Memory B cell (primary cell): Measurements from ENCODE around the gene LIPE.
A peak's percentile ranks its signal among the peaks of the same experiment; 100 is the strongest.
"Not testable (repeated sequence)": the region's sequence is repeated elsewhere in the genome, so short reads cannot be mapped to it uniquely, and the experiment has no call there.

ENCODE experiments used
- ATAC-seq: fragments of 150-1000 bp; cut with Tn5 transposase; 2 replicates; pipeline ENCODE4 v1.10.0; 2021; ENCODE audit warnings: low read depth, mild to moderate bottlenecking, moderate library complexity
- DNase-seq, 2 donors: peaks; one replicate each; pipeline ENCODE4 v3.0.0; 2022; ENCODE audit warnings: low spot score in 2 of 2
- H3K27ac Mint-ChIP-seq: one replicate; pipeline ENCODE4 v1.8.0; 2022; ENCODE audit warnings: mild to moderate bottlenecking, moderate library complexity, mixed read lengths
- H3K27me3 Mint-ChIP-seq: one replicate; pipeline ENCODE4 v1.8.0; 2022; ENCODE audit warnings: mixed read lengths
- H3K36me3 Mint-ChIP-seq: one replicate; pipeline ENCODE4 v1.8.0; 2022; ENCODE audit warnings: mild to moderate bottlenecking, mixed read lengths
- H3K4me1 Mint-ChIP-seq: one replicate; pipeline ENCODE4 v1.8.0; 2022; ENCODE audit warnings: mixed read lengths
- H3K4me3 Mint-ChIP-seq: one replicate; pipeline ENCODE4 v1.8.0; 2022; ENCODE audit warnings: mild to moderate bottlenecking, moderate library complexity, mixed read lengths
- H3K9me3 Mint-ChIP-seq: one replicate; pipeline ENCODE4 v1.8.0; 2022; ENCODE audit warnings: mixed read lengths

The LIPE gene

GRCh38 chr19:42427313-42427712, at the start of gene LIPE:
Gene LIPE (minus strand): TSS chr19:42427388. CDS start chr19:42427149, 239 bp downstream.
- no peak for DNase-seq
- Mint-ChIP-seq H3K4me1 (peaks cover 11% of the 10 kb centered on the region), H3K9me3 (no peaks in the 10 kb centered on the region), H3K27ac (no peak within 1 kb of the TSS), H3K36me3 (no peaks in the 10 kb centered on the region), H3K4me3 (no peak within 1 kb of the TSS), H3K27me3 (no peaks in the 10 kb centered on the region)
- no peak for ATAC-seq

- Mint-ChIP-seq H3K27me3 (no peaks in the 10 kb centered on the region), H3K4me1 (no peaks in the 10 kb centered on the region), H3K36me3 (no peaks in the 10 kb centered on the region), H3K4me3 (no peak overlapping the region), H3K27ac (no peak overlapping the region), H3K9me3 (no peaks in the 10 kb centered on the region)
- DNase-seq, result no peak
- no peak for ATAC-seq
Measured at GRCh38 chr19:42475366-42475765, 48.2 kb upstream of the LIPE start.

- no peaks in the 10 kb centered on the region for H3K4me1 Mint-ChIP-seq
Measured at GRCh38 chr19:42474743-42475142, 47.6 kb upstream of the LIPE start.

GRCh38 chr19:42473686-42474085, 46.5 kb upstream of the LIPE start:
- Mint-ChIP-seq H3K4me3 (no peak overlapping the region), H3K27me3 (no peaks in the 10 kb centered on the region), H3K36me3 (no peaks in the 10 kb centered on the region), H3K9me3 (no peaks in the 10 kb centered on the region), H3K4me1 (no peaks in the 10 kb centered on the region), H3K27ac (no peak overlapping the region)
- DNase-seq (no peak), ATAC-seq (no peak)

More at GRCh38 chr19:42474743-42475142, 47.6 kb upstream of the LIPE start:
- no peaks in the 10 kb centered on the region for H3K27me3 Mint-ChIP-seq
- H3K36me3 Mint-ChIP-seq, result no peaks in the 10 kb centered on the region
- DNase-seq, result no peak
- ATAC-seq, result no peak
- no peaks in the 10 kb centered on the region for H3K9me3 Mint-ChIP-seq
- H3K4me3 Mint-ChIP-seq, result no peak overlapping the region
- no peak overlapping the region for H3K27ac Mint-ChIP-seq

GRCh38 chr19:42472402-42473147, 45.4 kb upstream of the LIPE start:
- Mint-ChIP-seq H3K9me3 (no peaks in the 10 kb centered on the region), H3K4me3 (no peak overlapping the region), H3K27me3 (no peaks in the 10 kb centered on the region), H3K27ac (no peak overlapping the region), H3K36me3 (no peaks in the 10 kb centered on the region), H3K4me1 (peaks cover 5% of the 10 kb centered on the region)
- DNase-seq (no peak), ATAC-seq (no peak)

- ATAC-seq, result no peak
- H3K36me3 Mint-ChIP-seq, result no peaks in the 10 kb centered on the region
- H3K27me3 Mint-ChIP-seq, result no peaks in the 10 kb centered on the region
- H3K9me3 Mint-ChIP-seq, result no peaks in the 10 kb centered on the region
- no peak overlapping the region for H3K27ac Mint-ChIP-seq
- H3K4me1 Mint-ChIP-seq, result peaks cover 12% of the 10 kb centered on the region
- no peak overlapping the region for H3K4me3 Mint-ChIP-seq
- DNase-seq, result no peak
Measured at GRCh38 chr19:42471554-42472249, 44.5 kb upstream of the LIPE start.

GRCh38 chr19:42469311-42470235, 42.4 kb upstream of the LIPE start:
- H3K36me3 Mint-ChIP-seq, result no peaks in the 10 kb centered on the region
- no peak for ATAC-seq
- no peak for DNase-seq
- no peaks in the 10 kb centered on the region for H3K27me3 Mint-ChIP-seq
- no peak overlapping the region for H3K27ac Mint-ChIP-seq
- peaks cover 24% of the 10 kb centered on the region for H3K4me1 Mint-ChIP-seq
- no peak overlapping the region for H3K4me3 Mint-ChIP-seq
- H3K9me3 Mint-ChIP-seq, result no peaks in the 10 kb centered on the region

- ATAC-seq (no peak), DNase-seq (no peak)
- no peak overlapping the region for H3K4me3 Mint-ChIP-seq
- H3K9me3 Mint-ChIP-seq, result no peaks in the 10 kb centered on the region
- no peak overlapping the region for H3K27ac Mint-ChIP-seq
- no peaks in the 10 kb centered on the region for H3K36me3 Mint-ChIP-seq
- no peaks in the 10 kb centered on the region for H3K27me3 Mint-ChIP-seq
- peaks cover 27% of the 10 kb centered on the region for H3K4me1 Mint-ChIP-seq
Measured at GRCh38 chr19:42468273-42468796, 41.1 kb upstream of the LIPE start.

- ATAC-seq (no peak), DNase-seq (no peak)
- Mint-ChIP-seq H3K36me3 (no peaks in the 10 kb centered on the region), H3K4me1 (peaks cover 36% of the 10 kb centered on the region), H3K27me3 (no peaks in the 10 kb centered on the region), H3K27ac (peak overlapping the region; percentile 89), H3K4me3 (peak overlapping the region; percentile 45), H3K9me3 (no peaks in the 10 kb centered on the region)
Measured at GRCh38 chr19:42467183-42467760, 40.1 kb upstream of the LIPE start.

- DNase-seq, result no peak
- no peaks in the 10 kb centered on the region for H3K36me3 Mint-ChIP-seq
- no peaks in the 10 kb centered on the region for H3K9me3 Mint-ChIP-seq
- H3K4me3 Mint-ChIP-seq, result peak overlapping the region; percentile 45
- no peaks in the 10 kb centered on the region for H3K27me3 Mint-ChIP-seq
- ATAC-seq, result no peak
- peaks cover 36% of the 10 kb centered on the region for H3K4me1 Mint-ChIP-seq
- peak overlapping the region; percentile 89 for H3K27ac Mint-ChIP-seq
Measured at GRCh38 chr19:42466521-42467182, 39.5 kb upstream of the LIPE start.

- peak; percentile 97 for ATAC-seq
- no peaks in the 10 kb centered on the region for H3K36me3 Mint-ChIP-seq
- H3K4me1 Mint-ChIP-seq, result peaks cover 36% of the 10 kb centered on the region
- no peaks in the 10 kb centered on the region for H3K27me3 Mint-ChIP-seq
- peak; percentile 64 to 74 for DNase-seq
- H3K27ac Mint-ChIP-seq, result peak overlapping the region; percentile 89
- no peaks in the 10 kb centered on the region for H3K9me3 Mint-ChIP-seq
- peak overlapping the region; percentile 45 for H3K4me3 Mint-ChIP-seq
Measured at GRCh38 chr19:42465827-42466280, 38.7 kb upstream of the LIPE start.

GRCh38 chr19:42461700-42462324, 34.6 kb upstream of the LIPE start:
- Mint-ChIP-seq H3K27ac (no peak overlapping the region), H3K27me3 (no peaks in the 10 kb centered on the region), H3K4me1 (peaks cover 28% of the 10 kb centered on the region), H3K9me3 (no peaks in the 10 kb centered on the region), H3K4me3 (no peak overlapping the region), H3K36me3 (no peaks in the 10 kb centered on the region)
- no peak for DNase-seq
- no peak for ATAC-seq

GRCh38 chr19:42461231-42461630, 34.0 kb upstream of the LIPE start:
- not testable (repeated sequence) for H3K36me3 Mint-ChIP-seq, DNase-seq, H3K27me3 Mint-ChIP-seq, H3K9me3 Mint-ChIP-seq, ATAC-seq, H3K4me3 Mint-ChIP-seq, H3K27ac Mint-ChIP-seq
- H3K4me1 Mint-ChIP-seq, result peaks cover 24% of the 10 kb centered on the region
